ENCODE data around the gene GDF15.

DNA sequence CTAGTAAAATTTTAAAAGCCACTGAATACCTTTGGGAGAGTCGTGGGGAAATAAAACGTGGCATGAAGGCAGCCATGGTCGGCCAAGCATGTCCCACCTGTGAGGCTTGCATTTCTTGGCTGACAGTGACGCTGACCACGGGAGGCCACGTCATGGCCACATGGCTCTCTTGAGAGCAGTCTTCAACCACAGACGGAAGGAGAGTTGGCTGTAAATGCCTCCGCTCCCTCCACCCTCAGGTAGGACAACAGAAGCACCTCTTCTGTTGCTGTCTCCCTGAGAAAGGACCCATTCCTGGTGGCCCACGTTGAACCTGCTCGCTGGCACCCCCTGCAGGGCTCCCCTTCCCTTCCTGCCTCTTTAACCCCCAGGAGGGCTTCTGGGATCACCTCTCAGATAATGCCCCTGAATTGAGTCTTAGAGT lies 22.1 kb downstream of the GDF15 start:
- no peak for TF ChIP-seq RARB (CRISPR knock-in tag; IDR thresholded peaks at IDR 0.05)
- TF ChIP-seq ZFP3 (CRISPR knock-in tag; IDR thresholded peaks at IDR 0.05) = no peak
- no peak for TF ChIP-seq ESRRG (CRISPR knock-in tag; IDR thresholded peaks at IDR 0.05)

Measured in SK-N-SH treated with all-trans-retinoic acid at 6 μM for 48 hours (cell line).